Prostate gland (tissue), 2 donors: ENCODE results near the gene RPL19.

ENCODE experiments used
- POLR2A ChIP-seq: fragments of 450-650 bp; IDR thresholded peaks from one replicate; pipeline ENCODE4 v1.6.1; 2016; ENCODE audit warnings: antibody characterized with exemption, mild to moderate bottlenecking
- TF ChIP-seq, protein P1 (sequence below), 4 experiments: fragments of 200-600 bp in 2 of 4; fragments of 450-650 bp in 2 of 4; sonication (generic) in 2 of 4; IDR thresholded peaks; 1 replicate in 3 of 4; 2 replicates in 1 of 4; pipeline ENCODE4 v1.5.1; 2016 to 2019; ENCODE audit warnings: antibody characterized with exemption in 4 of 4, mild to moderate bottlenecking in 2 of 4, moderate library complexity in 2 of 4

DNA sequence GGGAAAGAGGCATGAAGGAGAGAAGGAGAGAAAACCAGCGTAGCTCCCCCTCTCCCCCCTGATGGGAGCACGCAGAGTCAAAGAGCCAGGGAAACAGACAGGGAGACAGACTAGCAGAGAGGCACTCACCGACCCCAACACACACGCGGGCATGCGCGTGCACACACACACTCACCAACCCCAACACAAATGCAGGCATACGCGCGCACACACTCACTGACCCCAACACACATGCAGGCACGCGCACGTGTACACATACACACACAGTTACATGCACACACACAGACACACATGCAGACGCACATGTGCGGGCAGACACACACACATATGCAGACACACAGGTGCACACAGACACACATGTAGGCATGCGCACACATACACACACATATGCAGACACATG is 7.2 kb upstream of the RPL19 start:
- TF ChIP-seq, protein P1, sequence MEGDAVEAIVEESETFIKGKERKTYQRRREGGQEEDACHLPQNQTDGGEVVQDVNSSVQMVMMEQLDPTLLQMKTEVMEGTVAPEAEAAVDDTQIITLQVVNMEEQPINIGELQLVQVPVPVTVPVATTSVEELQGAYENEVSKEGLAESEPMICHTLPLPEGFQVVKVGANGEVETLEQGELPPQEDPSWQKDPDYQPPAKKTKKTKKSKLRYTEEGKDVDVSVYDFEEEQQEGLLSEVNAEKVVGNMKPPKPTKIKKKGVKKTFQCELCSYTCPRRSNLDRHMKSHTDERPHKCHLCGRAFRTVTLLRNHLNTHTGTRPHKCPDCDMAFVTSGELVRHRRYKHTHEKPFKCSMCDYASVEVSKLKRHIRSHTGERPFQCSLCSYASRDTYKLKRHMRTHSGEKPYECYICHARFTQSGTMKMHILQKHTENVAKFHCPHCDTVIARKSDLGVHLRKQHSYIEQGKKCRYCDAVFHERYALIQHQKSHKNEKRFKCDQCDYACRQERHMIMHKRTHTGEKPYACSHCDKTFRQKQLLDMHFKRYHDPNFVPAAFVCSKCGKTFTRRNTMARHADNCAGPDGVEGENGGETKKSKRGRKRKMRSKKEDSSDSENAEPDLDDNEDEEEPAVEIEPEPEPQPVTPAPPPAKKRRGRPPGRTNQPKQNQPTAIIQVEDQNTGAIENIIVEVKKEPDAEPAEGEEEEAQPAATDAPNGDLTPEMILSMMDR (IDR thresholded peaks at IDR 0.05), result no peak
- no peak for TF ChIP-seq POLR2A
